ENCODE results near the gene HABP2. TPM values are rescaled to one million over a fixed set of nuclear protein-coding genes. Genes with fewer than 3 reads are reported as not detected.

HABP2 gene
- total RNA-seq, 1 donor from 2014 or later: 112 TPM

DNA sequence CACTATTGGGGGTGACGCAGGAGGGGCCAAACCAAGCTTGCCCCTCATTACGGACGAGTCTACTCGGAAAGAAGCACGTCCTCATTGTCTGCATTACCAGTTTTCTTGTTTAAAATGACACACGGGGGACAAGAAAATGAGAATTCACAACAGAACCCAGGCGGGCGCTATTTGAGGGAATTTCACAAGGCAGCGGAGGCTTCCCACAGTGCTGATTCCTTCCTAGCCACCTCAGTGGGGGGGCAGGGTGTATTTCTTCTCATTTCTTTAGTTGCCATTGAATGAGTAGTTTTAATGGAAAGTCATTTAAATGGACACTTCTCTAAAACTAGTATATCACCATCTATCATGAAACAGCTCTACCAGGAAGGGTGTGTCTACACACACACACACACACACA is 68.1 kb downstream of the HABP2 start:
- no peak for DNase-seq (ENCODE audit: low spot score, unreplicated experiment)
- H3K4me1 Mint-ChIP-seq (ENCODE audit: low read depth): peaks cover 5% of the 10 kb centered on the region
- no peaks in the 10 kb centered on the region for H3K9me3 Mint-ChIP-seq (ENCODE audit: low read depth)
- TF ChIP-seq, protein P1, sequence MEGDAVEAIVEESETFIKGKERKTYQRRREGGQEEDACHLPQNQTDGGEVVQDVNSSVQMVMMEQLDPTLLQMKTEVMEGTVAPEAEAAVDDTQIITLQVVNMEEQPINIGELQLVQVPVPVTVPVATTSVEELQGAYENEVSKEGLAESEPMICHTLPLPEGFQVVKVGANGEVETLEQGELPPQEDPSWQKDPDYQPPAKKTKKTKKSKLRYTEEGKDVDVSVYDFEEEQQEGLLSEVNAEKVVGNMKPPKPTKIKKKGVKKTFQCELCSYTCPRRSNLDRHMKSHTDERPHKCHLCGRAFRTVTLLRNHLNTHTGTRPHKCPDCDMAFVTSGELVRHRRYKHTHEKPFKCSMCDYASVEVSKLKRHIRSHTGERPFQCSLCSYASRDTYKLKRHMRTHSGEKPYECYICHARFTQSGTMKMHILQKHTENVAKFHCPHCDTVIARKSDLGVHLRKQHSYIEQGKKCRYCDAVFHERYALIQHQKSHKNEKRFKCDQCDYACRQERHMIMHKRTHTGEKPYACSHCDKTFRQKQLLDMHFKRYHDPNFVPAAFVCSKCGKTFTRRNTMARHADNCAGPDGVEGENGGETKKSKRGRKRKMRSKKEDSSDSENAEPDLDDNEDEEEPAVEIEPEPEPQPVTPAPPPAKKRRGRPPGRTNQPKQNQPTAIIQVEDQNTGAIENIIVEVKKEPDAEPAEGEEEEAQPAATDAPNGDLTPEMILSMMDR (IDR thresholded peaks at IDR 0.05; ENCODE audit: unreplicated experiment): no peak
- peaks cover 55% of the 10 kb centered on the region for H3K27me3 Mint-ChIP-seq
- H3K4me3 Mint-ChIP-seq (ENCODE audit: low read depth): no peak overlapping the region
- H3K36me3 Mint-ChIP-seq (ENCODE audit: insufficient read depth): no peaks in the 10 kb centered on the region
- H3K27ac Mint-ChIP-seq: no peak overlapping the region

DNA sequence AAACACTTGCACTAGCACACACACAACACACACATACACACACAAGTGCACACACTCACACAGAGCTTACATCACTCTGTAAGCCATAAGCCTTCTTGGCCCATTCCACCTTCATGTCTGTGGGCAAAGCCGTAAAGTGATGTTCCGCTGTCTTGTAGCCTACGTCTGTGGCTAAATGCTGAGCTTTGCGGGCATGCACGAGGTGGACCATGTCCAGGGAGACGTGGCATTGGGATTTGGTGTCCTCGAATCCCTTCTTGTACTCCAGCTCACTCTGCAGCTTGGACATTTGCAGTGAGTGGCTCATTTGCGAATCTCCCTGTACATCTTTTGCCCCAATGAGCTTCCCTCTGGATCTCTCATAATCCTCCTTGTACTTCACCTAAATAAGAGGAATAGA is 68.9 kb downstream of the HABP2 start:
- H3K4me3 Mint-ChIP-seq (ENCODE audit: low read depth): no peak overlapping the region
- TF ChIP-seq, protein P1 (IDR thresholded peaks at IDR 0.05; ENCODE audit: unreplicated experiment): no peak
- DNase-seq (ENCODE audit: low spot score, unreplicated experiment): no peak
- H3K27ac Mint-ChIP-seq: no peak overlapping the region
- H3K36me3 Mint-ChIP-seq (ENCODE audit: insufficient read depth): no peaks in the 10 kb centered on the region
- no peaks in the 10 kb centered on the region for H3K9me3 Mint-ChIP-seq (ENCODE audit: low read depth)
- peaks cover 52% of the 10 kb centered on the region for H3K27me3 Mint-ChIP-seq
- peaks cover 5% of the 10 kb centered on the region for H3K4me1 Mint-ChIP-seq (ENCODE audit: low read depth)

DNA sequence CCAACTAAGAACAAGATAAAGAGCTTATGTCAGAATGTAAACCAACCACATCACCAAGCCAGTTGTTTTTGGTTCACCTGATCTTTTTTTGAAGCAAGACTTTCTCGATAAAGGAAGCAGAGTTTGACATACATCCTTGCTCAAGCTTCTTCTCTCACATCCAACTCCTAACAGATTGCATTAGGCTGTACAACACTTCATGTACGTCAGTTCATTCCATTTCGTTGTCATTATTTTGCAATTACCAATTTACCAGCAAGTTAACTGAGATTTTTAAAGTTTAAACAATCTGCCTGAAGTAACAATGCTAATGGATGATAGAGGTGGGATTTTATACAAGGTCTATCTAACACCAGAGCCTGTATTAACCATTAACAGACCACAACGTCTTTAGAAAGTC is 70.0 kb downstream of the HABP2 start:
- Mint-ChIP-seq H3K4me3 (ENCODE audit: low read depth) (no peak overlapping the region), H3K4me1 (ENCODE audit: low read depth) (peaks cover 5% of the 10 kb centered on the region), H3K27me3 (peaks cover 48% of the 10 kb centered on the region), H3K27ac (no peak overlapping the region), H3K36me3 (ENCODE audit: insufficient read depth) (no peaks in the 10 kb centered on the region), H3K9me3 (ENCODE audit: low read depth) (no peaks in the 10 kb centered on the region)
- no peak for DNase-seq (ENCODE audit: low spot score, unreplicated experiment)
- TF ChIP-seq, protein P1 (IDR thresholded peaks at IDR 0.05; ENCODE audit: unreplicated experiment): no peak

DNA sequence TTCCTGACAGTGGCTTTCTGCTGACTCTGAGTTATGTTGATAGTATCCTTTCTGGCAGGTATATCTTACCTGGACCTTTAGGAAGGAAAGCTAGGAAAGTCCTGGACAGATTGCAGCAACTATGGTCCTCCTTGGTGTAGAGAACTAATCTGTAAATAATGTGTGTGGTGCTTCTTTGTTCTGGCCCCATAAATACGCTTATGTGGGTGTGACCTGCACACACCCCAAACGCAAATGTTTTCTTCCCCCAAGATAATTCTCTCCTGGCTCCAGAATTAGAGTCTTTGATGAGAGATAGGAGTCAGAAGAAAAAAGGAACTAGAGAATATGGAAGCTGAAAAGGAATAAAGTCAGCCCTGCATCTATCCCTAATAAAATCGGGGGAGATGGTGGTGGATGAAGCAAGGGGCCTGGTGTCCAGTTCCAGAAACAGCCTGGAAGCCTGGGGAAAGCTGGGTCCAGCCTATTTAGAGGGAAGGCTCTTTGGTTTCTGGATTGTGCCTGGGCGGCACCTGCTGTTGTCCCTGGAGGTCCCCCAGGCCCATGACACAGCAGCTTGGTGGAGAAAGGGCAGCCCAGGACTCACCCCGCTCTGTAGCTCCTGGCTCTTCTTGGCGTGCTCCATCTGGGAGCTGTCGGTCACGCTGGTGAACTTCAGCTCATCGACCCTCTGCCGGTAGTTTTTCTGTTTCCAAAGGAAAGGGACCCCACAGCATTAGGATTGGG is 72.8 kb downstream of the HABP2 start:
- H3K9me3 Mint-ChIP-seq (ENCODE audit: low read depth): no peaks in the 10 kb centered on the region
- H3K4me1 Mint-ChIP-seq (ENCODE audit: low read depth): peaks cover 8% of the 10 kb centered on the region
- no peak overlapping the region for H3K4me3 Mint-ChIP-seq (ENCODE audit: low read depth)
- peaks cover 48% of the 10 kb centered on the region for H3K27me3 Mint-ChIP-seq
- DNase-seq (ENCODE audit: low spot score, unreplicated experiment): no peak
- TF ChIP-seq, protein P1 (IDR thresholded peaks at IDR 0.05; ENCODE audit: unreplicated experiment): no peak
- H3K27ac Mint-ChIP-seq: no peak overlapping the region
- no peaks in the 10 kb centered on the region for H3K36me3 Mint-ChIP-seq (ENCODE audit: insufficient read depth)

DNA sequence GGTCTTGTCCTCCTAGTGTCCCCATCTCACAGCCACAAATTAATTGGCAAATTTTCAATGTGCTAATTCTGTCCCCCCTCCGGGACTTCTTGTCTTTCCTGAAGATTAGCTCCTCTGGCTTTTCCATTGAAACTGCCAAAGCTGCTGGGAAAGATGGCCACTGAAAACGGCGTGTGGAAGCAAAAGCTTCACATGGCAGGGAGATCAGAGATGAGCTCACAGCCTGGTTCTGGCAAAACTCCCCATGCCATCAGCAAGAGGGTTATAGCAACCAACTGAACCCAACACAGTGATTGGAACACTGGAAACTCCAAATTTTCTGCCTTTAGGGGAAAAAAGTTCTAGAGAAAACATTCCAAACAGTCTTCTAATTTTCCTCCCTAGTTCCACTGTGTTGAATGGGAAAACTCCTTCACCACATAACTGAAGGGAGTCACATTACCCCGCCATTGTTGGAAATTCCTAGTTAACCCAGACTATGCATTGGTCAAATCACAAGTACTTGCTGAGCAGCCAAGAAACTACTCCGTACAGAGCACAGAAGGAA is 74.0 kb downstream of the HABP2 start:
- Mint-ChIP-seq H3K4me3 (ENCODE audit: low read depth) (no peak overlapping the region), H3K4me1 (ENCODE audit: low read depth) (peaks cover 16% of the 10 kb centered on the region), H3K27me3 (peaks cover 47% of the 10 kb centered on the region), H3K27ac (no peak overlapping the region), H3K9me3 (ENCODE audit: low read depth) (no peaks in the 10 kb centered on the region), H3K36me3 (ENCODE audit: insufficient read depth) (no peaks in the 10 kb centered on the region)
- no peak for DNase-seq (ENCODE audit: low spot score, unreplicated experiment)
- TF ChIP-seq, protein P1 (IDR thresholded peaks at IDR 0.05; ENCODE audit: unreplicated experiment): no peak
